Measurements from ENCODE around the gene BMERB1.

BMERB1 gene

GRCh38 chr16:15610369-15610871, 176.0 kb downstream of the BMERB1 start:
- DNase-seq (ENCODE audit: low read depth), result peak; percentile 20
- Histone ChIP-seq H3K4me1 (ENCODE audit: control insufficient read depth, insufficient read depth, low read length) (peaks cover 33% of the 10 kb centered on the region), H3K9me3 (ENCODE audit: control insufficient read depth, low read length) (no peaks in the 10 kb centered on the region), H3K27me3 (replicated peaks; ENCODE audit: control insufficient read depth, insufficient read depth, low read length) (no peaks in the 10 kb centered on the region), H3K4me3 (ENCODE audit: low read length) (no peak overlapping the region), H3K9ac (ENCODE audit: low read length) (no peak overlapping the region), H3K36me3 (ENCODE audit: control insufficient read depth, insufficient read depth, low read length, severe bottlenecking) (peaks cover 59% of the 10 kb centered on the region)

- peak; percentile 47 for DNase-seq (ENCODE audit: low read depth)
- H3K4me1 ChIP-seq (ENCODE audit: control insufficient read depth, insufficient read depth, low read length), result peaks cover 33% of the 10 kb centered on the region
- H3K9me3 ChIP-seq (ENCODE audit: control insufficient read depth, low read length), result no peaks in the 10 kb centered on the region
- H3K9ac ChIP-seq (ENCODE audit: low read length), result no peak overlapping the region
- H3K27me3 ChIP-seq (replicated peaks; ENCODE audit: control insufficient read depth, insufficient read depth, low read length), result no peaks in the 10 kb centered on the region
- no peak overlapping the region for H3K4me3 ChIP-seq (ENCODE audit: low read length)
- peaks cover 59% of the 10 kb centered on the region for H3K36me3 ChIP-seq (ENCODE audit: control insufficient read depth, insufficient read depth, low read length, severe bottlenecking)
Measured at GRCh38 chr16:15611610-15612009, 177.2 kb downstream of the BMERB1 start.

GRCh38 chr16:15613676-15614075, 179.3 kb downstream of the BMERB1 start:
- H3K27me3 ChIP-seq (replicated peaks; ENCODE audit: control insufficient read depth, insufficient read depth, low read length), result no peaks in the 10 kb centered on the region
- no peak overlapping the region for H3K4me3 ChIP-seq (ENCODE audit: low read length)
- H3K36me3 ChIP-seq (ENCODE audit: control insufficient read depth, insufficient read depth, low read length, severe bottlenecking), result peaks cover 66% of the 10 kb centered on the region
- H3K9ac ChIP-seq (ENCODE audit: low read length), result no peak overlapping the region
- no peak for DNase-seq (ENCODE audit: low read depth)
- H3K9me3 ChIP-seq (ENCODE audit: control insufficient read depth, low read length), result no peaks in the 10 kb centered on the region
- peaks cover 22% of the 10 kb centered on the region for H3K4me1 ChIP-seq (ENCODE audit: control insufficient read depth, insufficient read depth, low read length)

- H3K27me3 ChIP-seq (replicated peaks; ENCODE audit: control insufficient read depth, insufficient read depth, low read length), result no peaks in the 10 kb centered on the region
- H3K36me3 ChIP-seq (ENCODE audit: control insufficient read depth, insufficient read depth, low read length, severe bottlenecking), result peaks cover 85% of the 10 kb centered on the region
- H3K9me3 ChIP-seq (ENCODE audit: control insufficient read depth, low read length), result no peaks in the 10 kb centered on the region
- no peak overlapping the region for H3K4me3 ChIP-seq (ENCODE audit: low read length)
- H3K9ac ChIP-seq (ENCODE audit: low read length), result no peak overlapping the region
- peaks cover 4% of the 10 kb centered on the region for H3K4me1 ChIP-seq (ENCODE audit: control insufficient read depth, insufficient read depth, low read length)
- no peak for DNase-seq (ENCODE audit: low read depth)
Measured at GRCh38 chr16:15616012-15616411, 181.6 kb downstream of the BMERB1 start.

- H3K4me3 ChIP-seq (ENCODE audit: low read length), result no peak overlapping the region
- H3K9me3 ChIP-seq (ENCODE audit: control insufficient read depth, low read length), result no peaks in the 10 kb centered on the region
- no peak for DNase-seq (ENCODE audit: low read depth)
- H3K36me3 ChIP-seq (ENCODE audit: control insufficient read depth, insufficient read depth, low read length, severe bottlenecking), result peaks cover 87% of the 10 kb centered on the region
- H3K27me3 ChIP-seq (replicated peaks; ENCODE audit: control insufficient read depth, insufficient read depth, low read length), result no peaks in the 10 kb centered on the region
- no peak overlapping the region for H3K9ac ChIP-seq (ENCODE audit: low read length)
- H3K4me1 ChIP-seq (ENCODE audit: control insufficient read depth, insufficient read depth, low read length), result peaks cover 4% of the 10 kb centered on the region
Measured at GRCh38 chr16:15616475-15617165, 182.2 kb downstream of the BMERB1 start.

GRCh38 chr16:15617901-15618300, 183.5 kb downstream of the BMERB1 start:
- DNase-seq (ENCODE audit: low read depth), result no peak
- Histone ChIP-seq H3K9me3 (ENCODE audit: control insufficient read depth, low read length) (no peaks in the 10 kb centered on the region), H3K27me3 (replicated peaks; ENCODE audit: control insufficient read depth, insufficient read depth, low read length) (no peaks in the 10 kb centered on the region), H3K4me3 (ENCODE audit: low read length) (no peak overlapping the region), H3K4me1 (ENCODE audit: control insufficient read depth, insufficient read depth, low read length) (peaks cover 8% of the 10 kb centered on the region), H3K36me3 (ENCODE audit: control insufficient read depth, insufficient read depth, low read length, severe bottlenecking) (peaks cover 87% of the 10 kb centered on the region), H3K9ac (ENCODE audit: low read length) (no peak overlapping the region)

GRCh38 chr16:15618392-15618791, 184.0 kb downstream of the BMERB1 start:
- Histone ChIP-seq H3K4me1 (ENCODE audit: control insufficient read depth, insufficient read depth, low read length) (peaks cover 8% of the 10 kb centered on the region), H3K36me3 (ENCODE audit: control insufficient read depth, insufficient read depth, low read length, severe bottlenecking) (peaks cover 85% of the 10 kb centered on the region)

GRCh38 chr16:15620611-15621195, 186.3 kb downstream of the BMERB1 start:
- Histone ChIP-seq H3K27me3 (replicated peaks; ENCODE audit: control insufficient read depth, insufficient read depth, low read length) (no peaks in the 10 kb centered on the region), H3K9ac (ENCODE audit: low read length) (no peak overlapping the region), H3K4me3 (ENCODE audit: low read length) (no peak overlapping the region), H3K9me3 (ENCODE audit: control insufficient read depth, low read length) (no peaks in the 10 kb centered on the region), H3K36me3 (ENCODE audit: control insufficient read depth, insufficient read depth, low read length, severe bottlenecking) (peaks cover 92% of the 10 kb centered on the region), H3K4me1 (ENCODE audit: control insufficient read depth, insufficient read depth, low read length) (peaks cover 8% of the 10 kb centered on the region)
- peak; percentile 18 for DNase-seq (ENCODE audit: low read depth)

More at GRCh38 chr16:15618392-15618791, 184.0 kb downstream of the BMERB1 start:
- Histone ChIP-seq H3K4me3 (ENCODE audit: low read length) (no peak overlapping the region), H3K27me3 (replicated peaks; ENCODE audit: control insufficient read depth, insufficient read depth, low read length) (no peaks in the 10 kb centered on the region), H3K9ac (ENCODE audit: low read length) (no peak overlapping the region), H3K9me3 (ENCODE audit: control insufficient read depth, low read length) (no peaks in the 10 kb centered on the region)
- DNase-seq (ENCODE audit: low read depth), result peak; percentile 61

GRCh38 chr16:15621456-15621855, 187.1 kb downstream of the BMERB1 start:
- Histone ChIP-seq H3K27me3 (replicated peaks; ENCODE audit: control insufficient read depth, insufficient read depth, low read length) (no peaks in the 10 kb centered on the region), H3K9ac (ENCODE audit: low read length) (no peak overlapping the region), H3K4me3 (ENCODE audit: low read length) (no peak overlapping the region), H3K9me3 (ENCODE audit: control insufficient read depth, low read length) (no peaks in the 10 kb centered on the region), H3K36me3 (ENCODE audit: control insufficient read depth, insufficient read depth, low read length, severe bottlenecking) (peaks cover 88% of the 10 kb centered on the region), H3K4me1 (ENCODE audit: control insufficient read depth, insufficient read depth, low read length) (peaks cover 8% of the 10 kb centered on the region)
- no peak for DNase-seq (ENCODE audit: low read depth)

- H3K27me3 ChIP-seq (replicated peaks; ENCODE audit: control insufficient read depth, insufficient read depth, low read length), result no peaks in the 10 kb centered on the region
- no peak for DNase-seq (ENCODE audit: low read depth)
- H3K9ac ChIP-seq (ENCODE audit: low read length), result no peak overlapping the region
- H3K4me3 ChIP-seq (ENCODE audit: low read length), result no peak overlapping the region
- peaks cover 8% of the 10 kb centered on the region for H3K4me1 ChIP-seq (ENCODE audit: control insufficient read depth, insufficient read depth, low read length)
- H3K9me3 ChIP-seq (ENCODE audit: control insufficient read depth, low read length), result no peaks in the 10 kb centered on the region
- peaks cover 84% of the 10 kb centered on the region for H3K36me3 ChIP-seq (ENCODE audit: control insufficient read depth, insufficient read depth, low read length, severe bottlenecking)
Measured at GRCh38 chr16:15621889-15622288, 187.5 kb downstream of the BMERB1 start.

- no peaks in the 10 kb centered on the region for H3K4me1 ChIP-seq (ENCODE audit: control insufficient read depth, insufficient read depth, low read length)
- peaks cover 78% of the 10 kb centered on the region for H3K36me3 ChIP-seq (ENCODE audit: control insufficient read depth, insufficient read depth, low read length, severe bottlenecking)
- H3K9me3 ChIP-seq (ENCODE audit: control insufficient read depth, low read length), result no peaks in the 10 kb centered on the region
- H3K4me3 ChIP-seq (ENCODE audit: low read length), result no peak overlapping the region
- H3K9ac ChIP-seq (ENCODE audit: low read length), result no peak overlapping the region
- no peaks in the 10 kb centered on the region for H3K27me3 ChIP-seq (replicated peaks; ENCODE audit: control insufficient read depth, insufficient read depth, low read length)
- no peak for DNase-seq (ENCODE audit: low read depth)
Measured at GRCh38 chr16:15631730-15632409, 197.5 kb downstream of the BMERB1 start.

Data from adipocyte (in vitro differentiated cells).